Measurements from ENCODE around the gene AKR1E2. TPM values are rescaled to one million over a fixed set of nuclear protein-coding genes. Genes with fewer than 3 reads are reported as not detected.
A peak's percentile ranks its signal among the peaks of the same experiment; 100 is the strongest.

Gene AKR1E2
- total RNA-seq, 1 donor from 2014 or later: 85.6 TPM

DNA sequence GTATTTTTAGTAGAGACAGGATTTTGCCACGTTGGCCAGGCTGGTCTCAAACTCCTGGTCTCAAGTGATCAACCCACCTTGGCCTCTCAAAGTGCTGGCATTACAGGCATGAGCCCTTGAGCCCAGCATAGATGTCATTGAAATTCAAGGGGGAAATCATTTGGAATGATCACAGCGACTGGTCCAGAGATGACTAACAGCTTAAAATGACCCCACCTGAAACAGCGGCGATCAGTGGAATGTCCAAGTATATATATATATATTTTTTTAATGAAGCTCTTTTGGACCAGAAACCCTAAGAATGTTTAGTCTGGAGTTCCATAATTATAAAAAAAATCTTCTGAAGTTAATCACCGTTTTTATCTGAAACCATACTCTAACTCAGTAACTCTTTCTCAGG, 12.5 kb upstream of the AKR1E2 start:
- no peak for DNase-seq

DNA sequence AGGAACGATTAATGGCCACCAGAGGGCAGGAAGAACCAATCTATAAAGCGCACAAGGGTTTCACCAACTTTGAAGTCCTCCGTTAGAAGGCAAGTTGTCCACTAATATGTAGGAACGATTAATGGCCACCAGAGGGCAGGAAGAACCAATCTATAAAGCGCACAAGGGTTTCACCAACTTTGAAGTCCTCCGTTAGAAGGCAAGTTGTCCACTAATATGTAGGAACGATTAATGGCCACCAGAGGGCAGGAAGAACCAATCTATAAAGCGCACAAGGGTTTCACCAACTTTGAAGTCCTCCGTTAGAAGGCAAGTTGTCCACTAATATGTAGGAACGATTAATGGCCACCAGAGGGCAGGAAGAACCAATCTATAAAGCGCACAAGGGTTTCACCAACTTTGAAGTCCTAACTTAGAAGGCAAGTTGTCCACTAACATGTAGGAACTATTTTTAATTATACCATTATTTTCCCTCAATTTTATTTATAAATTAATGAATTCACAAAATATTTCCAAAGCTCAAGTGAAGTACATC, 10.3 kb upstream of the AKR1E2 start:
- DNase-seq: peak; percentile 52

DNA sequence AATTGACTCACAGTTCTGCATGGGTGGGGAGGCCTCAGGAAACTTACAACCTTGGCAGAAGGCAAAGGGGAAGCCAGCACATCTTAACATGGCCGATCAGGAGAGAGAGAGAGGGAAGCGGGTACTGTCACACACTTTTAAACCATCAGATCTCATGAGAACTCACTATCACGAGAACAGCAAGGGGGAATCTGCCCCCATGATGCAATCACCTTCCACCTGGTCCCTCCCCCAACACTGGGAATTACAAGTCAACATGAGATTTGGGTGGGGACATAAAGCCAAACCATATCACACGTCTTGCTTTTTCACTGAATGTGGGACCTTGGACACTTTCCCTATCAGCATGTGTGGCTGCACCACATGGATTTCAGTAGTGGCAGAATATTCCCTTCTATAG, 9.0 kb upstream of the AKR1E2 start:
- DNase-seq: no peak

DNA sequence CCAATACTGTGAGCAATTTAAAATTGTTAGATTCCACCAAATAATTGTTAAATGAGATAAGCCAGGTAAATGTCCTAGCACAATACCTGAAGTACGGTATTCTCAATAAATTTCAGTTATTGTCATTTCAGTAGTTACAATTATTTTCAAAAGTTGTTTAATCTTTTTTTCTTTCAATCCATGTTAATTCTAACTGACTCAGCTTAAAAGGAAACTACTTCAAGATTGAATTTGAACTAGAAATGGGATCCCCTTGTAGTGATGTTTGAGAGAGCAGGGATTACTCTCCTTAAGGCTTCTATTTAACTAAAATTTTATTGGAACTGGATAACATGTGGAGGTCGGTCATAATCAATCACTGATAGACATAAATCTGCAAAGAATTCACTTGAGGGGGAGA, 6.9 kb upstream of the AKR1E2 start:
- DNase-seq: no peak

DNA sequence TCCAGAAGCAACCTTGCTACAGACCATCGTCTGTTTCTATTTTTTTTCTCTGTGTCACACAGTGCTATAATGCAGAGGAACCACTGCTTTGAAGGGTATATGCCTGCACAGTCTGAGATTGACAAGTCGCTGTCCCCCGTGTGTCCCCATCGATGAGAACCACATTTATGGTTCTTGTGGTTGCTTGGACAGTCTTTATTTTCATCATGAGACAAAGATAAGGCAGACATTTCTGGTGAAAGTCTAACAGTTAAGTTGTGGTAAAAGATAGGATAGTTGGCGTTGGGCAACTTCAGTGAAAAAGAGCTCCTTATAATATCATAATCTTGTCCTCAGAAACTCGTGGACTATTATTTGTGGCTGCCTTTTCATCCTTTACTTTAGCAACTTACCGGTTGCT, 6.3 kb upstream of the AKR1E2 start:
- DNase-seq: no peak

DNA sequence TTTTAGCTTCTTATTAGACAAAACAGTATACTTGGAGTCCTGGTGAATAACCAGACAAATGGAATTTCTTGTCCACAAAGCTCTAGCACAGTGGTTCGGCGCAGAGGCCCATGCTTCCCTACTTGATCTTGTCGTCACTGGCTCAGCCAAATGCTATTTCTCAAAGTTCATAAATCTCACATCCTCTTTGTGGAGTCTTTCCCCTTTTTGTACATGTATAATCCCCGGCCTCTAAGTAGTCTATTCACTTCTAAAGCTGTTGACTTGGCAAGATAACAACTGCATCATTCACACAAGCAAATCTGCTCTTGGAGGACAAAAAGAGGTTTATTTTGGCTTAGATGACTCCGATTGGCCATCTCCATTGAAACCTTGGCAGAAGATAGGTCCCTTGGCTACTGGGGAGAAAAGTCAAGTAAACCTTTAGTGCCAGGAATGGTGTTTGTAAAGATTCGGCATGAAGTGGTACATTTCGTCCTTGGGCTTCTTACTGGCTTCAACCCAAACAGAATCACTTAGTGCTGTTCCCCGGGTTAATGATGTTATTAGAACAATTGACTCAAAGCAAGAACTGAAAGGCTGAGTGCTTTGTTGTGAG, 5.1 kb upstream of the AKR1E2 start:
- DNase-seq: no peak

DNA sequence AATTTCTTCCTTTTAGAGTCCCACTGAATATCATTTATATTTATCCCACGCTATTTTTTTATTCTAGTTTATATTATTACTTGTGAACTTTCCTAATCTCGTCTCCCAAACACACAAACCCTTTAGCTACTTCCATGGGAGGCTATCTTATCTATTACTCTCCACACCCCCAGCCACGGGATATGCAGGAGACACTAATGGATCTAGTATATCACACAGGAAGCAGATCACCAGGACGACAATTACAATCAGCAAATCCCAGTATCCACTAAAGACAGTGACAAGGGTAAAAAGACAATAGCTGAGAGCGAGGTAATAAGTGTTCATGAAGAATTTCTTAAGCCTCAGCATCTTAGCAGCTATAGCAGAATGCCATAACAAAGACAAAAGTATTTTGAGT, 3.8 kb upstream of the AKR1E2 start:
- DNase-seq: no peak

DNA sequence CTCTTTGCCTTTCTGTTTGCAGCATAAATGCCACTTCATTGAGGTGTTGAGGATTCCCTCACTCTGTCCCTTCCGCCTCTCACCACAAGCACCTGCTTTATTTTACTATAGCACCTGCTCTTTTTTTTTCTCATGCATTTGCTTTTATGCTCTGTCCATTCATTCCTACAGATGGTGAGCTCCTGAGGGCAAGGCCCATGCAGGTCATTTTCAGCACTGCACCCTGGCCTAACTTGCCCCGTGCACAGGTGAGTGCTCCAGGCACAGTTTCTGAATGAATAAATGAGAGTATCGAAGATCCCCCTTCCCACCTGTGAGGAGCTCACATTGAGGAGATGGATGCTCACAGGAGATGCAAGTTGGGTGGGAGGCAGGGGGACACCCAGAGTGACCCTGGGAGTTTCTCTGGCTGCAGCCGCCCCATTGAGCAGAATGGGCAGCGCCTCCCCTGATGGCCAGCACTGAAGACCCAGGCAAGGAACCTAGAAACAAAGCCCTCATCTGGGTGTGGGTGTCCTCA, 1.2 kb upstream of the AKR1E2 start:
- DNase-seq: no peak

DNA sequence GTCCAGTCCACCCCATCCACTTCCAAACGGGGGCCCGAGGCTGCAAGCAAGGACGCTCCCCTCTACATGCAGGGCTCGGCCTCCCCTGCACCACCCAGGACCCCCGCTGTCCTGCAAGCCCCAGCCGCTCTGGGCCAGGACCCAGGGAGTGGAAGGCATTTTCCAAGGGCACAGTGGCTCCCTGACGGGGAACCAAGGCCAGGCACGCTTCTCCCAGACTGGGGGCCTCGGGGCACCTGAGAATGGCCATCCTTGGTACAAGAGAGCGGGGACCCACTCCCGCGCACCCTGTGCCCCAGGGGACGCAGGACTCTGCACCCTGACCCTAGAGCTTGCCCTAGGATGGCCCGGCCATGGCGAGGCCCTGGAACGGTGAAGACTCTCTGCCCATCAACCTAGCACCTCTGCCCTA, 545 bp upstream of the AKR1E2 start:
- DNase-seq: no peak

DNA sequence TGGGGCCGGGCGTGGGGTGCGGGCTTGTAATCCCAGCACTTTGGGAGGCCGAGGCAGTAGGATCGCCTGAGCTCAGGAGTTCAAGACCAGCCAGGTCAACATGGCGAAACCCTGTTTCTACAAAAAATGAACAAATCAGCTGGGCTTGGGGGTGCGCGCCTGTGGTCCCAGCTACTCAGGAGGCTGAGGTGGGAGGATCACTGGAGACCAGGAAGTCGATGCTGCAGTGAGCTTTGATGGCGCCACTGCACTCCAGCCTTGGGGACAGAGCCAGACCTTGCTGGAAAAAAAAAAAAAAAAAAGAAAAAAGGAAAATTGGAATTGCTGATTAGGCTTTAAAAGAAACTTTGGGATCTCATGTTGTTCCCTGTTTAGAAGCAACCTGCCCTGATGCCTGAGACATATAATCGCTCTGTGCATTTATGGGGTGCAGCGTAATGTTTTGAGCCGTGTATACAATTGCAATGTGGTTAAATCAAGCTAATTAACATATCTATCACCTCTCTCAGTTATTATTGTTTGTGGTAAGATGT, 851 bp downstream of the AKR1E2 start:
- no peak for DNase-seq

DNA sequence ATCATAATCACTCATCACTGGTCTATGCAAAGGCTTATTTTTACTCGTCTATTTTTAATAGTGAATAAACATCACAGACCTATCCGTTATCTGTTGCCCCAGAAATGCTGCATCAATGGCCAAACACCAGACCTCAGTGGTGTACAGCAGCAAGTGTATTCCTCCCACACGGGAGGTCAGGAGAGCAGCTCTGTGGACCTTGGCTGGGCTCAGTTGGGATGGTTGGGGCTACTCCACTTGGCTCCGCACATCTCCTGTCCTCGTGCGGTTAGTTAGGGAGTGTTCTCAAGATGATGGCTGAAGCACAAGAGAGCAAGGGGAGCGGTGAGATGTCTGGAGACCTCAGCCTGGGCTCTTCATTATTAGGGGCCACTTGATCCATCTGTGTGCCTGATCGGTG, 2.0 kb downstream of the AKR1E2 start:
- DNase-seq: no peak

DNA sequence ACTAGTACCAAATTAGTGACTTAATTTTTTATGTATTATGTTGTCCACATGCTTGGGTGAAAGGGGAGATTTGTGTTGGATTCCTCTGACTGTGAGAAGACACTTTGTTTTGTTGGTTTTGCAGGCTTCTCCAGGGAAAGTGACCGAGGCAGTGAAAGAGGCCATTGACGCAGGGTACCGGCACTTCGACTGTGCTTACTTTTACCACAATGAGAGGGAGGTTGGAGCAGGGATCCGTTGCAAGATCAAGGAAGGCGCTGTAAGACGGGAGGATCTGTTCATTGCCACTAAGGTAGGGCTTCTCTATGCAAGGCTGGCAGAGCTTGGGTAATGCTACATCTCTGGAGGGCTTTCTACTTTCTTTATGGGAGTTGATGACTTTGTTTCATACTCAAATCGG, 4.5 kb downstream of the AKR1E2 start:
- no peak for DNase-seq

DNA sequence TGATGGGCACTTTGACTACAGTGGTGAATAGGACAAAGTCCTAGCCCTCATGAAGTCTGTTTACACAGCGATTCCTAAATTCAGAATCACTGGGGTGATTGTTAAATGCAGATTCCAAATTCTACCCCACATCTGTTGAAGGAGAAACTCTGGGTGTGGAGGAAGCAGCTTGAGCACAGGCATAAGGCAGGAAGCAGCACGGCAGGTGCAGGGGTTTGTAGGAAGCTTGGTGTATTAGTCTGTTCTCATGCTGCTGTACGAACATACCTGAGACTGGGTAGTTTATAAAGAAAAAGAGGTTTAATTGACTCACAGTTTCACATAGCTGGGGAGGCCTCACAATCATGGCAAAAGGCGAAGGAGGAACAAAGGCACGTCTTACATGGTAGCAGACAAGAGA, 5.1 kb downstream of the AKR1E2 start:
- no peak for DNase-seq

DNA sequence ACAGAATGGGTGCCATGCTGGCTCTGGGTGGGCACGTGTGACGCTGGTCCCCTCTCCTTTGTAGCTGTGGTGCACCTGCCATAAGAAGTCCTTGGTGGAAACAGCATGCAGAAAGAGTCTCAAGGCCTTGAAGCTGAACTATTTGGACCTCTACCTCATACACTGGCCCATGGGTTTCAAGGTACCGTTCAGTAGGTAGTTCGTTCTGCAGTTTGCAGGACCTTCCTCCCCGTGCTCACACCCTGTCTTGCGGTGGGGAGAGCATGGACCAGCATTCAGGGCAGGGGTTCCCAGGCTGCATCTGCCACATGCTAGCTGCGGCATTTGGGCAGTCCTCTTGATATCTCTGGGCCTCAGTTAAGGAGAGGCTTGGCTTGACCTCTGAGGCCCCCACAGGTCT, 7.3 kb downstream of the AKR1E2 start:
- DNase-seq: no peak

DNA sequence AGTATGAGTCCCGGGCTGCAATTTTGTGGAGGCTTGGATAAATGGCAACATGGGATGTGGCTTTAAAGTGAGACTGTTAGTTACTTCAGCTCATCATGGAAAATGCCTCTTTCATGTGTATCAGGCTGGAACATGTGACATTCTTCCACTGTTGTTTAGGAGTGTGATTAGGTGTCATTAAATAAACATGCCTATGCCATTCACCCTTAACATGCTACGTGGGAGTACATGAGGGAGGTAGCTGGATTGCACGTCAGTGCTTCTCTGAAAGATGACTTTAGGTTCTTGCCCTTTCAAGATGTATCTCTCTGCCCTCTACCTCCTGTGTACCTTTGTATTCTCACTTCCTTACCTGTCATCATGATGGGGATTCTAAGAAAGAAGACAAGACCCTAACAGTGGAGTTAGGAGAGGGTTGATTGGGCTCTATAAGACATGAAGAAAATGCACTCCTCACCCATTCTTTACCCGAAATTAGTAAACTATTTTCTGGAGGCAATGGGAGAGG, 8.9 kb downstream of the AKR1E2 start:
- DNase-seq: no peak

DNA sequence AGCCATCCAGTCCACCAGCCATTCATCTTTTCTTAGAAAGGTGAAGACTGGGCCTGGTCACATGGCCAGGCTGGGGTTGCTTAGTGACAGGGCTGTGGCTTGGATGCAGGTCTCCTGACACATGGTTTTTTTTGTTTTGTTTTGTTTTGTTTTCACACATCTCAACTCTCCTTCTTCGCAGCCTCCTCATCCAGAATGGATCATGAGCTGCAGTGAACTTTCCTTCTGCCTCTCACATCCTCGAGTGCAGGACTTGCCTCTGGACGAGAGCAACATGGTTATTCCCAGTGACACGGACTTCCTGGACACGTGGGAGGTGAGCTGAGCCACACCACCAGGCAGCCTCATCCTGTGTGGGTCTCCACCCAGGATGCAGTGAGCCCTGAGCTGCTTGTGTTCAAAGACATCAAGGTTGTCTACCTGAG, 9.5 kb downstream of the AKR1E2 start:
- DNase-seq: no peak

DNA sequence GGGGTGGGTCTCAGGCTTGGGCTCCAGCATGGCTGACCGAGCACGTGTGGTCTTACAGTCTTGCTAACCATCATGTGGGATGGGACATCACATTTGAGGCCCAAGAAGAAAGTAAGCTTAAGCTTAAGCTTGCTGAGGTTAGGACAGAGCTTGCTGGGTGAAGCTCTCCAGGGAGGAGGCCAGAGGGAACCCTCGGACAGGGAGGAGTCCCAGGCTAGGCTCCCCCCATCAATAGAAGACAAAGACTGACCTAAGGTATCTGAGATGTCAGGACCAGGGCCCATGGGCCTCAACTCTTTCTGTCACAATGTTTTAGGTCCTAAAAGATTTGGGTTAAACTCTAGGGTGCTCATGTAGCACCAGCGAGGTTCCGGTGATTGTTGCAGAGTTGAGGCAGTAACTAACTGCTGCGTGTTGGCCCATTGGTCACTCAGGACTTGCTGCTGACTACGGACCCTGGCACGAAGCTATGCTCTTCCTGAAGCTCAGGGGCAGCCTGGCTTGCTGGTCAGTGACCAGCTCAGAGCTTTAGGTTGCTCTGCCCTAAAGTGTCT, 10.5 kb downstream of the AKR1E2 start:
- DNase-seq: no peak

DNA sequence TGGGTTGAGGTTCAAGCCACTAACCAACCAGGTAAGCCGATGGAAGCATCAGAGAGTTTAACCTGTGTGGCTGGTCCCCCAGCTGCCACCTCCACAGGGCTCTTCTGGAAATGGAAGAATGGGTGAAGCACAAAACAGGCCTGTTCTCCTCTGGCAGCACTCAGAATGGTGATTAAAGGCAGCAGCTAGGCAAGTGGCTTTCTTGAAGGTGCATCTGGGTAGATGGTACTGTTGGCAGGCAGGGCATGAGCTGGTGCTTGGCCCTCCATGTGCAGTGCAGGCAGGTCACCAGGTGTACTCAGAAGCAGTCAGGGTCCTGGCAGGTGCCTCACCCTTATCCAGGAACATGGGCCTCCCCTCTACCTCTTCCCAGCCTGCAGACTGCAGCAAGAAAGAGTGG, 11.5 kb downstream of the AKR1E2 start:
- DNase-seq: no peak

DNA sequence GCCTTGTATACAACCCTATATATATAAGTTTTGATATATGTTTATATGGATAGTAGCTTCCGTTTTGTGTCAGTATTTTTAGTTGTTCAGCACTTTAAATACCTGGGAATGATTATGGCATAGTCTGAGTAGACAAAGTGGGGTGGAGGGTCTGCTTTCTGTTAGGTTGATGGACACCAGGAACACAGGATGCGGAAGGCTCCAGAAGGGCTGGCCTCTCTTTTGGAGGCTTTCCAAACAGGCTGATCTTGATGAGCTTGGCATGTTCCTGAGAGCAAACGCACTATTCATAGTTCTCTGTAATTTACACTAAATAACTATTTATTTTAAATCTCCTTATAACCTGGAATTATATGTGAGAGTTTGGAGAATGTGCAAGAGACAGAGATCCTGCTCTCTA, 12.7 kb downstream of the AKR1E2 start:
- DNase-seq: peak; percentile 11

DNA sequence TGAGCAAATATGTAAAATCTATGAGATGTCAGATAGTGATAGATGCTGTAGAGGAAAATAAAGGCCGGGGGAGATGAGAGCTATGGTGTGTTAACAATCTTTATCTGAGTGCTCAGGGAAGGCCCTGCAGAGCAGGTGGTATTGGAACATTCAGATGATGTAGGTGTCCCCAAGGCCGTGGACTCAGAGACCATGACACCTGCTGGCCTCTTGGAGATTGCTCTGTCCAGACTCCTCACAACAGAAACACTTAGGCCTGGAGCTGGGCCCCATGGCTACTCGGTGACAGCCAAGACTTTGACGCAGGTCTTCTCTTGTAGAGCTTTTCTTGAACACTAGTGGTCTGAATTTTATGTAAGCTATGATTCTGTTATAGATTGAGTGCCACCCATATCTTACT, 13.3 kb downstream of the AKR1E2 start:
- no peak for DNase-seq

DNA sequence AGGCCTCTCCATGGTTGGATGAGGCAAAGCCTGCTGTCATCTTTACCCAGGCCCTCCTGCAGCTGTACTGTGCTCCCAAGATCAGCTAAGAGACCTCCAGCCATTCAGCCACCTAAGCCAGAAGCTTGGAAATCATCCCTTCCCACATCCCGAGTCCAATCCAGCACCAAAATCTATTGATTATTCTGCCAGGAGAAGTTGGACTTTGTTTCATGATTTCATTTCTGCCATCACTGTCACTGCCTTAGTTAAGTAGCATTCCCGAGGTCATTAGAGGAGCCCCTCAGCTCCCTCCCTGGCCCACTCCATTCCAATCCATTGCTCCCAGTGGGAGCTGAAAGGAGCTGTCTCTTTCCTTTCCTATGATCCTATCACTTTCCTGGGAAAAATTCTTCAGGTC, 14.1 kb downstream of the AKR1E2 start:
- DNase-seq: no peak

DNA sequence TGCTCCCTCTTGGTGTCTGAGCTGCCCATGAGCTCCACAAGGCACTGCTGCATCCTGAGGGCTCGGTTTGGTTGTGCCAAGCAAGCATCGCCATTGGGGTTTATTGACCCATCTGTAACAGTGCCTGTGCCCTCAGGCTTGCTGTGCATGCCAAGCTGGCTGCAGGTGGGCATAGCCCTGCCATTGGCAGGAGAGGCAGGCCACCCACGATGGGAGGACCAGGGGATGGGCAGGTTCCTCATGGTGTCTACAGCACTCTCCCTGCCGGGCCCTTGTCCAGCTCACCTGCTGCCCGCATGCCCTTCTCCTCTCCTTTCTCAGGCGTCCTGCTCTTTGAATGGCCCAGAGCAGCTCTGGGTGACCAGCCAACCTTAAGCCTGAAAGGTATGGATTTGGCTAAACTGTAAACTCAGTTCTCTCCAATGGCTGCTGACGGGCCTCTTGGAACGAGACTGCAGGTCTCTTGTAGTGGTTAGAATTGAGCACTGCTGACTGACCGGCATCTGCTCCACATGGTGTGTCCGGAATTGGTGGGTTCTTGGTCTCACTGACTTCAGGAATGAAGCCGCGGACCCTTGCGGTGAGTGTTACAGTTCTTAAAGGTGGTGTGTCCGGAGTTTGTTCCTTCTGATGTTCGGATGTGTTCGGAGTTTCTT, 17.6 kb downstream of the AKR1E2 start:
- no peak for DNase-seq

DNA sequence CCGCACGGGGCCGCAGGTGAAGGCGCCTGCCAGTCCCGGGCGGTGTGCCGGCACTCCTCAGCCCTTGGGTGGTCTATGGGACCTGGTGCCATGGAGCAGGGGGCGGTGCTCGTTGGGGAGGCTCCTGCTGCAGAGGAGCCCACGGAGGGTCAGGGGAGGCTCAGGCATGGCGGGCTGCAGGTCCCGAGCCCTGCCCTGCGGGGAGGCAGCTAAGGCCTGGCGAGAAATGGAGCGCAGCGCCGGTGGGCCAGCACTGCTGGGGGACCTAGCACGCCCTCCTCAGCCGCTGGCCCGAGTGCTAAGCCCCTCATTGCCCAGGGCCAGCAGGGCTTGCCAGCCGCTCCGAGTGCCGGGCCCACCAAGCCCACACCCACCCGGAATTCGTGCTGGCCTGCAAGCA, 18.9 kb downstream of the AKR1E2 start:
- no peak for DNase-seq

DNA sequence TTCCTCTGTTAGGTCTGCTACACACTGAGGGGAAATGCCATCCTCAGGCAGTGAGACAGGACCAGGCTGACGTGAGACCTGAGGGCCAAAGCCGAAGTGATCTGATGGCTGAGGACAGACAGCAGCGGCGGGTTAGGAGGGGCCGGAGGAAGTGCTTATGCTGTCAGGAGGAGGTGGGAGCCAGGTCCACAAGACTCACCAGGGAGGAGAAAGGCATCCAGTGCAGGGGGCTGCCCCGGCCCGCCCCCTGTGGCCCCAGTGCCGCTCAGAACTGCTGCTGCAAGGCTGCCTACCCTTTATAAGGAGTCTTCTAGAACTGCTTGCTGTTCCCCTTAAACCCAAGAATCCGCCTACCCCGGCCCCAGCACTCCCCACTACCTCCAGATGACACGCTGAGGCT, 19.8 kb downstream of the AKR1E2 start:
- no peak for DNase-seq

Measured in dermis blood vessel endothelial cell (primary cell).